HL-60 (cell line): Measurements from ENCODE around the gene XYLT1.

Source experiments
- POLR2AphosphoS5 ChIP-seq: IDR thresholded peaks from 2 replicates; pipeline ENCODE4 v1.6.1; 2012; ENCODE audit warnings: low read depth
- TF ChIP-seq, protein P1 (sequence below): IDR thresholded peaks from one replicate; pipeline ENCODE4 v1.5.1; 2011; ENCODE audit warnings: low read length, control low read depth, inconsistent platforms; ENCODE audit not compliant: insufficient read depth

DNA sequence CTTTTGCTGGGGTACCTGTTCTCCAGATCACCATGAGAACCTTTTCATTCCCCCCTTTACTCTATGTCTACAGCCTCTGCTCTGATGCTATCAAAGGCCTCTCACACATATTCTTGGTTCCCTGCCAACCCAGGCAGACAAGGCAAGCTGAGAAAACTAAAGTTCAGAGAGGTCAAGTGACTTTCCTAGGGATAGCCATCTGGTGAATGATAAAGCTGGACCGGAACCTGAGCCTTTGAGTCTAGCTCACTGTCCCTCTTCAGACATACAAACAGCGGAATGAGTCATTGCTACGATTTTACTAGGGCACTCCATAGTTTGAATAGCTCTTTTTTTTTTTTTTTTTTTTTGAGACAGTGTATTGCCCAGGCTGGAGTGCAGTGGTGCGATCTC, 73.3 kb downstream of the XYLT1 start:
- no peak for TF ChIP-seq POLR2AphosphoS5
- TF ChIP-seq, protein P1, sequence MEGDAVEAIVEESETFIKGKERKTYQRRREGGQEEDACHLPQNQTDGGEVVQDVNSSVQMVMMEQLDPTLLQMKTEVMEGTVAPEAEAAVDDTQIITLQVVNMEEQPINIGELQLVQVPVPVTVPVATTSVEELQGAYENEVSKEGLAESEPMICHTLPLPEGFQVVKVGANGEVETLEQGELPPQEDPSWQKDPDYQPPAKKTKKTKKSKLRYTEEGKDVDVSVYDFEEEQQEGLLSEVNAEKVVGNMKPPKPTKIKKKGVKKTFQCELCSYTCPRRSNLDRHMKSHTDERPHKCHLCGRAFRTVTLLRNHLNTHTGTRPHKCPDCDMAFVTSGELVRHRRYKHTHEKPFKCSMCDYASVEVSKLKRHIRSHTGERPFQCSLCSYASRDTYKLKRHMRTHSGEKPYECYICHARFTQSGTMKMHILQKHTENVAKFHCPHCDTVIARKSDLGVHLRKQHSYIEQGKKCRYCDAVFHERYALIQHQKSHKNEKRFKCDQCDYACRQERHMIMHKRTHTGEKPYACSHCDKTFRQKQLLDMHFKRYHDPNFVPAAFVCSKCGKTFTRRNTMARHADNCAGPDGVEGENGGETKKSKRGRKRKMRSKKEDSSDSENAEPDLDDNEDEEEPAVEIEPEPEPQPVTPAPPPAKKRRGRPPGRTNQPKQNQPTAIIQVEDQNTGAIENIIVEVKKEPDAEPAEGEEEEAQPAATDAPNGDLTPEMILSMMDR, result no peak
